Occipital lobe (tissue), 2 donors: ENCODE measurements around the gene CACNA1I. TPM values are rescaled to one million over a fixed set of nuclear protein-coding genes. Genes with fewer than 3 reads are reported as not detected.

Experiments
- DNase-seq: peaks from one replicate; lab custom pipeline; 2025; lab: John Stamatoyannopoulos, UW
- total RNA-seq: library from RNA; depleted of rRNA; stranded (reverse); fragments of >200 nt; gene quantifications from one replicate; pipeline ENCODE4 v1.2.3, GENCODE V29; 2014

Gene CACNA1I
- total RNA-seq, 1 donor from 2014 or later = 6.7 TPM

DNA sequence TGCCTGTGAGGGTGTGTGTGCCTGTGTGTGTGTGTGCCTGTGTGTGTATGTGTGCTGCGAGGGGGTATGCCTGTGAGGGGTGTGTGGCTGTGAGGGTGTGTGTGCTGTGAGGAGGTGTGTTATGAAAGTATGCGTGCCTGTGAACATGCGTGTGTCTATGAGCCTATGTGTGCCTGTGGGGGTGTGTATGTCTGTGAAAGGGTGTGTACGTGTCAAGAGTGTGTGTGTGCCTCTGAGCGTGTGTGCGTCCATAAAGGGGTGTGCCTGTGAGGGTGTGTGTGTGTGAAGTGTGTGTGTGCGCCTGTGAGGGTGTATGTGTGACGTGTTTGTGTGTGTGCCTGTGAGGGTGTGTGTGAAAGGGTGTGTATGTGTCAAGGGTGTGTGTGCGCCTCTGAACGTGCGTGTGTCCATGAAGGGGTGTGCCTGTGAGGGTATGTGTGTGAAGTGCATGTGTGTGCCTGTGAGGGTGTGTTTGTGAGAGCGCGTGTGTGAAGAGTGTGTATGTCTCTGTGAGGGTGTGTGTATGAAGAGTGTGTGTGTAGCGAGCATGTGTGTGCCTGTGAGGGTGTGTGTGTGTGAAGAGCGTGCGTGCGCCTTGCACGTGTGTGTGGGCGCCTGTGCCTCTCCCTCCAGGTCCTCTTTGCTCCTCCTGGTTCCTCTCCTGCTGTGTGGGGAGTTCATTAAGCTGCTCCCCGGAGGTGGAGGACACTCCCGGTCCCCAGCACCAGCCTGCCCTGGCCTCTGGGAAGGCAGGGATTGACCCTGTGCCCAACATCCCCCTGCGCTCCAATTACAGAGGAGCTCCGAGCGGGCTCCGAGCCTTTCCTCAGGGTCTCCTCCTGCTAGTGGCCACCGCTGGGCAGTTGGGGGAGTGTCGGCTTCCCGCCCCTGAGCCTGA, 53.3 kb downstream of the CACNA1I start:
- no peak for DNase-seq

DNA sequence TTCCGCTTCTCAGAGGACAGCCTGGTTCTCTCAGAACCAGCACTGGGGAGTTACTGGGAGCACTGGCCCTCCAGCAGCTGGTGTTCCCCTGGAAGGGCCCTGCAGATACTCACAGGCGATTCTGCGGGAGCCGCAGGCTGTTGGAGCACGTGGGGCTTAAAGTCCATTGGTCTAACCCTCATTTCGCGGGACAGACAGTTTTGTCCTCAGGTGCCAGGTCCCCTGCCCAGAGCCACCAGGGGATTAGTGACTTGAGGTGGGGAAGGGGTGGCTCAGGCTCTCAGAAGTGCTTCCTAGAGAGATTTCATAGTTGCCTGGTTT, 53.9 kb downstream of the CACNA1I start:
- no peak for DNase-seq

GRCh38 chr22:39625569-39626537, 55.3 kb downstream of the CACNA1I start:
- no peak for DNase-seq

GRCh38 chr22:39627208-39627607, 56.7 kb downstream of the CACNA1I start:
- DNase-seq = no peak

- DNase-seq = no peak
Observed at GRCh38 chr22:39627865-39628562, 57.5 kb downstream of the CACNA1I start.

DNA sequence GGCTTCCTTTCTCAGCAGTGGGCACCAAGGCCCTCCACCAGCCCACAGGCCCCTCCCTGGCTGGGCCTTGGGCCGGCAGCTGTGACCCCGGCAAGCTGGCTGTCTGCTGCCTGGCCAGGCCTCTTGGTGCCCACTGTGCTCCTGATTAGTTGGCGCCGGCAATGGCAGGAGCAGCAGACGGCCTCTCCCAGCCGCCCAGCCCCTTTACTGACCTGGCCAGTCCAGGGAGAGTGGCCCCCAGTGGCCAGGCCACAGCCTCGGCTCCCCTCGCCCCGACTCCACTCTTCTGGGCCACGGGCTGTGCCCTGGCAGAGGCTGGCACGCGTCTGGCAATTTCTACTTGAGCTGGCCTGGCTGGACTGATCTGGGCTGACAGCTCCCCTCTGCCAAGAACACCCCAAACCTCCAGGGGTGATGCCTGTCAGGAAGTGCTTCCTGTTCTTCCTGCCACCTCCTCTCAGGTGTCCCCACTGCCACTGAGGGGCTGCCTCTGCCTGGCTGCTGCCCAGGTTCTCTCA, 58.1 kb downstream of the CACNA1I start:
- DNase-seq = no peak

GRCh38 chr22:39629851-39630250, 59.3 kb downstream of the CACNA1I start:
- DNase-seq = no peak

- no peak for DNase-seq
Observed at GRCh38 chr22:39630721-39631120, 60.2 kb downstream of the CACNA1I start.

DNA sequence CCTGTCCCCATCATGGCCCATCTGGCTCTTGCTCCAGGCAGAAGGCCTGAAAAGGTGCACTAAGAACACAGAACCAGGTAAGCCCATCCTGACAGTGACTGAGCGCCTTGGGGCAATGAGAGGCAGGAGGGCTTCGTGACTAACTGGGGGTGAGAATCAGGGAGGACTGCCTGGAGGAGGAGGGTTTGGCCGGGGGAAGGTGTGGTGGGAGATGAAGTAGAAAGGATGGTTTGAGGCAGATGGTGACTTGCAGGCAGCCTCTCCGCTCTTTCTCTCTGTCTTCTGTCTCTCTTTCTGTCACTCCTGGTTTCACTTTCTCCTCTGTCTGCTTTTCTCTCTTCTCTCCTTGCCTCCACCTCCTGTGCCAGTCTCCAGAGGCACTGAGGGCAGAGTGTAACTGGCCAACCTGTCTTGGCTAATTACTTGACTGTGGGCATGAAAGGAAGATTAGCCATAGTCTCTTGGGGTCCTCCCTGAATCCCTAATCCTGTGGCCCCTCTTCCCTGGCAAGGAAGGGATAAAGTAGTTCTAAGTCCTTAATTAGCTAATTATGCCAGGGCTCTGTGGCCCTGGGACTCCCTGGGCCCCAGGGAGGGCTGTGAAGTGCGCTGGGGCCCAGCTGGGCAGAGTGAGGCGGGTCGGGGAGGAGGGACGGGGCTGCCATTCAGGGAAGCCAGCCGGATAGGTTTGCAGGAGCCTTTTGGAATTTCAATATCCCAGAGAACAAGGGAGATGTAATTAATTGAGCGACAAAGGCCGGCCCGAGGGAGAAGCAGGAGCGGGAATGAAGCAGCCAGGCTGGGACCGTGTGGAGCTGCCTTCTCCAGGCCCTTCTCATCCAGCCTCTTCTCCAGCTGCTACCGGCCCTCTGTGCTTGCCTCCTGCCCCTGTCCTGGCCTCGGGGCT, 61.1 kb downstream of the CACNA1I start:
- no peak for DNase-seq

DNA sequence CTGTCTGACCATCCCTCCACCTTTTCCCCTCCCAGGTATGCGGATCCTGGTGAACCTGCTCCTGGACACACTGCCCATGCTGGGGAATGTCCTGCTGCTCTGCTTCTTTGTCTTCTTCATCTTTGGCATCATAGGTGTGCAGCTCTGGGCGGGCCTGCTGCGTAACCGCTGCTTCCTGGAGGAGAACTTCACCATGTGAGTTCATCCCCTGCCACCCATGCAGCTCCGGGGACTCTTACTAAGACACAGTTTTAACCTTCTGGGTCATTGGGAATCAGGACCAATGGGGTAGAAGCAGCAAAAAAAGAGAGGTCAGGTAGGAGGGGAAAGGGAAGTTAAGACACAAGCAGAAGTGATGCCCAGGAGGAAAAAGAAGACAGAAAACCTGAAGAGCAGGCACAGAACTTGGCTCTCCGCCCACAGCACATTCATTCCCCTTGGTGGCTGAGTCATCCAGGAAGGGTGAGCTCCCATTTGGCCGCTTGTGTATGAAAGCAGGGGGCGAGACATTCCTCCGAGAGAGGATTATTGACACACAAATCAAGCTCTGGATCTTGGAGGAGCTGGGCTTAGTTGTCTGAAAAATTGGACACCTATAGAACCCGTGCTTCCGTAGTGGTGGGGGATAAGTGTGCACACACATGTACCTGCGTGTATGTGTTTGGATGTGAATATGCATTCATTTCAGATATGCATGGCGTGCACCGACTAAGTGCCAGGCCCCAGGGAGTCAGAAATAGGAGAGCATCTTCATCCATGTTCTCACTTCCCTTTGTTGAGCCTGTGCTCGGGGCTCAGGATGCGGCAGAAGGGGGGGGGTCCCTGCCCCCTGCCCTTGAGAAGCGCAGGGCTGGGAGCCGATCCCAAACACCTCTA, 64.2 kb downstream of the CACNA1I start:
- DNase-seq = peak; percentile 46

- no peak for DNase-seq
Observed at GRCh38 chr22:39635719-39636118, 65.2 kb downstream of the CACNA1I start.

GRCh38 chr22:39638958-39639357, 68.4 kb downstream of the CACNA1I start:
- no peak for DNase-seq

GRCh38 chr22:39641660-39642310, 71.2 kb downstream of the CACNA1I start:
- no peak for DNase-seq

DNA sequence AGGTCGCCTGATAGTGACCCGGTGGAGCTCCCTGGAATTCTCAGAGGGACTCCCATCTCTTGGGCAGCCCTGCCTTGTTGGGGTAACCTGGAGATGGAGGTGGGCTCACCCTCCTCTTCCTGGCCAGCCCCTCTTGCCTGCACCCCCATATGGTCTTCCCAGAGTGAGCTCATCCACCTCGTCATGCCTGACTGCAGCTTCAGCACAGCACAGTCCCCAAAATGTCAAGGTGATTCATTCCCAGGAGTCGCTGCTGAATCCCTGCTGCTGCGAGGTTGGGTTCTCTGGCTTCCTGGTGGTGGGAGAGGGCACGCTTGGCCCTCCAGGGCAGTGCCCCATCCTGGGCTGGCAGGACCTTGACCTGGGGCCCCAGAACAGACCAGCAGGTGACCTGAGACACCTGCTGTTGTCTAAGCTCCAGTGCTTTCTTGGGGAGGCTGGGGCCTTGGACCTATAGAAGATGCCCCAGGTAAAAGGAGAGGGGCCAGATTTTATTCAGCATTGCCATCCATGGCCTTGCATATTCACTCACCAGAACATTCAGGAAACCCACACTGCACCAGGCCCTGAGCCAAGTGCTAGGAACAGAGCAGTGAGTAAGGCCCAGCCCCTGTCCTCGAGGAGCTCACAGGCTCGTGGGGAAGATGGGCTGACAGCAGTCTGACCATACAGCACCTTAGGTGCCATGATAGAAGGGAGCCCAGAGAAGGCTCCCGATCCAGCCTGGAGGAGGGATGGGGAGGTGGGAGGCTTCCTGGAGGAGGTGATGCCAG, 72.9 kb downstream of the CACNA1I start:
- no peak for DNase-seq

GRCh38 chr22:39645532-39645931, 75.0 kb downstream of the CACNA1I start:
- no peak for DNase-seq

DNA sequence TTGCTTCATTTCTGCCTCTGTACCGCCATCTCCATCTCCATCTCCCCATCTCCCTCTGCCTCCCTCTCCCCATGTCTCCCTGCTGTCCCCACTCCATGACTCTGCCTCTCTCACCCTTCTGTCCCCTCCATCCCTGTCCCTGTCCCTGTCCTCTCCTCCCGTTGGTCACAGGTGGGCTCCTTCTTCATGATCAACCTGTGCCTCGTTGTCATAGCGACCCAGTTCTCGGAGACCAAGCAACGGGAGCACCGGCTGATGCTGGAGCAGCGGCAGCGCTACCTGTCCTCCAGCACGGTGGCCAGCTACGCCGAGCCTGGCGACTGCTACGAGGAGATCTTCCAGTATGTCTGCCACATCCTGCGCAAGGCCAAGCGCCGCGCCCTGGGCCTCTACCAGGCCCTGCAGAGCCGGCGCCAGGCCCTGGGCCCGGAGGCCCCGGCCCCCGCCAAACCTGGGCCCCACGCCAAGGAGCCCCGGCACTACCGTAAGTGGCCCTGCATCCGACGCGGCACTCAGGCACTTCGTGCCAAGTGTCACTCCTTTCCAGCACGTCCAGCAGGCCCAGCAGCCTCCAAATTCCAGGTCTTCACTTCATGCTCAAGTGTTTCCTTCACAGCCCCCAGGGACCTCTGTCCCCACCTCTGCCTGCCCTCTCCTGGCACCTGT, 76.0 kb downstream of the CACNA1I start:
- DNase-seq = no peak

- no peak for DNase-seq
Observed at GRCh38 chr22:39647836-39648629, 77.5 kb downstream of the CACNA1I start.
